Fibroblast of villous mesenchyme (primary cell): ENCODE results near the gene RNPEPL1. TPM values are rescaled to one million over a fixed set of nuclear protein-coding genes. Genes with fewer than 3 reads are reported as not detected.

ENCODE experiments used
- DNase-seq: peaks from one replicate; pipeline ENCODE4 v3.0.0-alpha.2; 2010; ENCODE audit warnings: low read depth
- H3K4me3 ChIP-seq: 2 replicates; pipeline ENCODE4 v1.5.1; 2011; ENCODE audit warnings: low read depth, mild to moderate bottlenecking, low read length
- total RNA-seq: library from RNA; depleted of rRNA; stranded (reverse); fragments of >200 nt; gene quantifications from 2 replicates; pipeline ENCODE4 v1.2.3, GENCODE V29; 2012
- TF ChIP-seq, protein P1 (sequence below): IDR thresholded peaks from 2 replicates; pipeline ENCODE4 v1.5.1; 2012; ENCODE audit warnings: low read depth, mild to moderate bottlenecking, low read length; ENCODE audit not compliant: insufficient read depth

Gene RNPEPL1
- total RNA-seq, 1 donor, result 9.5 TPM

DNA sequence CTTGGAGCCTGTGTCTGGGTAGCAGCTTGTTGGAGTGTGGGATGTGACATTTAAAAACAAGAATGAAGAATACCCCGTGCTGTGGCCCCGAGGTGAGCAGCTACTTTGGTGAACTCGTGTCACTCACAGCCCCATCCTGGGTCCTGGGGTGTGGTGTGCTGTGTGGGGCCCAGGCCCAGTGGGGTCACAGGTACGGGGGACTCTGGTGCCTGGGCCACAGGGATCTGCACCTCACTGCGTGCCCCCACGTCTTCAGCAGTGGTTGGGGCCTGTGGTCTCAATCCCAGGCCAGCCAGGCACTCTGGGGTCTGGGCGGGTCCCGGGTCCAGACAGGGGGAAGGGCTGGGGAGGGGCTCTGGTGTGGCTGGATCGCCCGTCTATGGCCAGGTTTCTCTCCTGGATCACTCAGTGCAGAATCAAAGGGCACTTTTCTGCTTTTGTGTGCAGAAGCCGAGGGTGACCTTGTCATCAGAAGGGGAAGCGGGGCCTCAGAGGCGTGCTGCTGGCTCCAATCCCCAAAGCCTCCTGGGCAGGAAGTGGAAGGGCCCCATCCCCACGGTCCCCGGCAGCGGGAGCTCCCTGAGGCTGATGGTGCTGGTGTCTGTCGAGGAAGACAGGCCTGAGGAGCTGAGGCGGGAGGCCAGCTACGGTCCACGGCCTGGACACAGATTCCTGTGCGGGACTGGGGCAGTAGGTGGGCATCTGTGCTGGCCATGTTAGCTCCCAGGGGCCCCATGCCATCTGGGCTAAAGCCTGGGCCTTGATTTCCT lies 58.4 kb downstream of the RNPEPL1 start:
- no peak overlapping the region for H3K4me3 ChIP-seq
- TF ChIP-seq, protein P1, sequence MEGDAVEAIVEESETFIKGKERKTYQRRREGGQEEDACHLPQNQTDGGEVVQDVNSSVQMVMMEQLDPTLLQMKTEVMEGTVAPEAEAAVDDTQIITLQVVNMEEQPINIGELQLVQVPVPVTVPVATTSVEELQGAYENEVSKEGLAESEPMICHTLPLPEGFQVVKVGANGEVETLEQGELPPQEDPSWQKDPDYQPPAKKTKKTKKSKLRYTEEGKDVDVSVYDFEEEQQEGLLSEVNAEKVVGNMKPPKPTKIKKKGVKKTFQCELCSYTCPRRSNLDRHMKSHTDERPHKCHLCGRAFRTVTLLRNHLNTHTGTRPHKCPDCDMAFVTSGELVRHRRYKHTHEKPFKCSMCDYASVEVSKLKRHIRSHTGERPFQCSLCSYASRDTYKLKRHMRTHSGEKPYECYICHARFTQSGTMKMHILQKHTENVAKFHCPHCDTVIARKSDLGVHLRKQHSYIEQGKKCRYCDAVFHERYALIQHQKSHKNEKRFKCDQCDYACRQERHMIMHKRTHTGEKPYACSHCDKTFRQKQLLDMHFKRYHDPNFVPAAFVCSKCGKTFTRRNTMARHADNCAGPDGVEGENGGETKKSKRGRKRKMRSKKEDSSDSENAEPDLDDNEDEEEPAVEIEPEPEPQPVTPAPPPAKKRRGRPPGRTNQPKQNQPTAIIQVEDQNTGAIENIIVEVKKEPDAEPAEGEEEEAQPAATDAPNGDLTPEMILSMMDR, result no peak
- no peak for DNase-seq

DNA sequence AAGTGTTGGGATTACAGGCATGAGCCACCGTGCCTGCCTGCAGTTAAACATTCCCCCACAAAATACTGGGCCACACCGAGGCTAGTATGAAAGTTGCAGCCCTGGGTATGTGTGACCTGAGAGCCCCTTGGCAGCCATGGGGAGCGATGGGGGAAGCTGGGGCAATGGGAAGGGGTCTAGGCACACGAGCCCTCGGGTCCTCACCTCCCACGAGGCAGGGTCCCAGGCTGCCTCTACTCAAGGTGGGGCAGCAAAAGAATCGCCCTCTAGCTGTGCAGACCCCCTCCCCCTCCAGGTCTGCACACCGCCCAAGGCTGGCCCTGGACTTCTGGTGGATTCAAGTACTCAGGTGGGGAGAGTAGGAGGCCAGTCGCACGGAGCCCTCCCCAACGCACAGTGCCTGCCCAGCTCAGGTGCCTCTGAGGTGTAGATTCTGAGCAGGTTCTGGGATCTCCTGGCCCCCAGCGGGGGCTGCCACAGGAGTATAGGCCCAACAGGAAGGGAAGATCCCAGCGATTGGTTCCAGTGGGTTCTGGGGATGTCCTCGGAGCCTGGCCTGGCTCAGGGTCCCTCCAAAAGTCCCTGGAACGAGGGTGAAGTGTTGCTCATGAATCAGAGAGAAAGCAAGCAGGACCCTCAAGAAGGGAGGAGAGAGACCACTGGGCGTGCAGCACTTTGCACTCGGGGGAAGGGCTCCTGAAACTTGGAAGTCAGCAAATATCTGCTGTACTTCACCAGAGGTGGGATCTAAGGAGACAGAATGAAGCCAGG lies 59.6 kb downstream of the RNPEPL1 start:
- DNase-seq, result no peak
- no peak overlapping the region for H3K4me3 ChIP-seq
- TF ChIP-seq, protein P1, result no peak

DNA sequence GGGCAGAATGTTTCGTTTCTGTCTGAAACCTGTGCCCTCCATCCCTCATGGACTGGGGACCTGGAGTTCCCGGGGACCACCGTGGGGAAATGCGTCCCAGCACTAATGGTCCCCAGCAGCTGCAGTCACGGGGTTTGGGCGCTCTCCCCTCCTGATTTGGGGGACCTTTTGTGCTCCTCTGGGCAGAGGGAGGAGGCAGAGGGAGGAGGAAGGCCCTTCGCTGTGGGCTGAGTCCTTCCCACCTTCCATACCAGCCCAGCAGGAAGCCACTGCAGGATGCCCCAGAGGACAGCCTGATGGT lies 60.2 kb downstream of the RNPEPL1 start:
- TF ChIP-seq, protein P1, result no peak
- DNase-seq, result no peak
- H3K4me3 ChIP-seq, result no peak overlapping the region

DNA sequence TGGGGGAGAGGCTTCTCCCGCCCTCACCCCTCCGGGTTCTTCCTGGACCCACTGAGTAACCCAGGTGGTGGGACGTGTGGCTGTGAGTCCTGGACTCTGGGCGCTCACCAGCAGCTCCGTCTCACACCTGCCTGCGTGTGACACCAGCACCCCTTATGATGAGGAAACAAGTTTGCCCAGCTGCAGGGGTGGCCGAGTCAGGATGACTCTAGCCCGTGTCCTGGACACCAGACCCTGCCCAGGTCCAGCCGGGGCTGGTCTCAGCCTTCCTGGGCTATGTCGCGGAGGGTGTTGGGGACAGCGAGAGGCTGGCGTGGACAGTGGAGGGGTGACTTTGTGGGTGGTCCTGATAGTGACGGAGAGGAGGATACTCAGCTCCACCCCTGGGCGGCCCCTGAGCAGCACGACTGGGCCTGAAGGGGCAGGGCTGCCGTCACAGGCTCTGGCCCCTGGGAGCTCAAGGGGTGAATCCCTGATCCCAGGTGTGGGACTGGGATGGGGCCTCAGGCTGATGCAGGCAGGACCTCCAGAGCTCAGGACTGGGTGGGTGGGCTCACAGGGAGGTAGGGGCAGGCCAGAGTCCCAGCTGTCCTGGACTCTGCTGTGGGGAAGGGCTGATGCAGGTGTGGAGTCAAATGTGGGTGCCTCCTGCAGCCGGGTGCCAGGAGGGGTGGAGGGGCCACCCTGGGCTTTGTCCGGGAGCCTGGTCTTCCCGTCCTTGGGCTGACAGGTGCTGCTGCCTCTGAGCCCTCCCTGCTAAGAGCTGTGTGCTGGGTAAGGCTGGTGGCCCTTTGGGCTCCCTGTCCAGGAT lies 60.7 kb downstream of the RNPEPL1 start:
- no peak overlapping the region for H3K4me3 ChIP-seq
- no peak for DNase-seq
- TF ChIP-seq, protein P1, result no peak

DNA sequence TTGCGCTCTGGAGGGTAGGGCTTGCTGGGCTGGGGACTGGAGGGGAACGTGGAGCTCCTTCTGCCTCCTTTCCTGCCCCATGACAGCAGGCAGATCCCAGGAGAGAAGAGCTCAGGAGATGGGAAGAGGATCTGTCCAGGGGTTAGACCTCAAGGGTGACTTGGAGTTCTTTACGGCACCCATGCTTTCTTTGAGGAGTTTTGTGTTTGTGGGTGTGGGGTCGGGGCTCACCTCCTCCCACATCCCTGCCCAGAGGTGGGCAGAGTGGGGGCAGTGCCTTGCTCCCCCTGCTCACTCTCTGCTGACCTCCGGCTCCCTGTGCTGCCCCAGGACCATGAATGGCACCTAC lies 61.3 kb downstream of the RNPEPL1 start:
- no peak for DNase-seq
- TF ChIP-seq, protein P1, result no peak
- H3K4me3 ChIP-seq, result no peak overlapping the region

DNA sequence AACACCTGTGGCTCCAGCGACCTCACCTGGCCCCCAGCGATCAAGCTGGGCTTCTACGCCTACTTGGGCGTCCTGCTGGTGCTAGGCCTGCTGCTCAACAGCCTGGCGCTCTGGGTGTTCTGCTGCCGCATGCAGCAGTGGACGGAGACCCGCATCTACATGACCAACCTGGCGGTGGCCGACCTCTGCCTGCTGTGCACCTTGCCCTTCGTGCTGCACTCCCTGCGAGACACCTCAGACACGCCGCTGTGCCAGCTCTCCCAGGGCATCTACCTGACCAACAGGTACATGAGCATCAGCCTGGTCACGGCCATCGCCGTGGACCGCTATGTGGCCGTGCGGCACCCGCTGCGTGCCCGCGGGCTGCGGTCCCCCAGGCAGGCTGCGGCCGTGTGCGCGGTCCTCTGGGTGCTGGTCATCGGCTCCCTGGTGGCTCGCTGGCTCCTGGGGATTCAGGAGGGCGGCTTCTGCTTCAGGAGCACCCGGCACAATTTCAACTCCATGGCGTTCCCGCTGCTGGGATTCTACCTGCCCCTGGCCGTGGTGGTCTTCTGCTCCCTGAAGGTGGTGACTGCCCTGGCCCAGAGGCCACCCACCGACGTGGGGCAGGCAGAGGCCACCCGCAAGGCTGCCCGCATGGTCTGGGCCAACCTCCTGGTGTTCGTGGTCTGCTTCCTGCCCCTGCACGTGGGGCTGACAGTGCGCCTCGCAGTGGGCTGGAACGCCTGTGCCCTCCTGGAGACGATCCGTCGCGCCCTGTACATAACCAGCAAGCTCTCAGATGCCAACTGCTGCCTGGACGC lies 61.9 kb downstream of the RNPEPL1 start:
- no peak overlapping the region for H3K4me3 ChIP-seq
- TF ChIP-seq, protein P1, result no peak
- no peak for DNase-seq
